GM18858 (cell line): ENCODE results near the gene BAIAP3.
"Not testable (repeated sequence)": the region's sequence is repeated elsewhere in the genome, so short reads cannot be mapped to it uniquely, and the experiment has no call there.

ENCODE experiments used
- ATAC-seq: cut with Tn5 transposase; IDR thresholded peaks from one replicate; pipeline ENCODE4 v1.9.1; 2021; ENCODE audit not compliant: unreplicated experiment

BAIAP3 gene

GRCh38 chr16:1315081-1316032, 18.1 kb upstream of the BAIAP3 start:
- no peak for ATAC-seq

GRCh38 chr16:1316033-1316405, 17.4 kb upstream of the BAIAP3 start:
- ATAC-seq: no peak

GRCh38 chr16:1317479-1318267, 15.8 kb upstream of the BAIAP3 start:
- no peak for ATAC-seq

GRCh38 chr16:1318268-1318545, 15.2 kb upstream of the BAIAP3 start:
- no peak for ATAC-seq

GRCh38 chr16:1319041-1319440, 14.4 kb upstream of the BAIAP3 start:
- no peak for ATAC-seq

- ATAC-seq: no peak
Observed at GRCh38 chr16:1320097-1320496, 13.3 kb upstream of the BAIAP3 start.

- no peak for ATAC-seq
Observed at GRCh38 chr16:1320658-1321240, 12.7 kb upstream of the BAIAP3 start.

GRCh38 chr16:1322407-1322806, 11.0 kb upstream of the BAIAP3 start:
- no peak for ATAC-seq

- ATAC-seq: no peak
Observed at GRCh38 chr16:1323296-1324239, 9.9 kb upstream of the BAIAP3 start.

- no peak for ATAC-seq
Observed at GRCh38 chr16:1324286-1324826, 9.1 kb upstream of the BAIAP3 start.

GRCh38 chr16:1325261-1325660, 8.2 kb upstream of the BAIAP3 start:
- no peak for ATAC-seq

GRCh38 chr16:1325673-1326371, 7.6 kb upstream of the BAIAP3 start:
- ATAC-seq: no peak

GRCh38 chr16:1326391-1326790, 7.1 kb upstream of the BAIAP3 start:
- no peak for ATAC-seq

- ATAC-seq: no peak
Observed at GRCh38 chr16:1326946-1327618, 6.4 kb upstream of the BAIAP3 start.

- ATAC-seq: no peak
Observed at GRCh38 chr16:1327619-1327947, 5.9 kb upstream of the BAIAP3 start.

- not testable (repeated sequence) for ATAC-seq
Observed at GRCh38 chr16:1328136-1328535, 5.3 kb upstream of the BAIAP3 start.

GRCh38 chr16:1328961-1329360, 4.5 kb upstream of the BAIAP3 start:
- ATAC-seq: not testable (repeated sequence)

GRCh38 chr16:1330260-1330914, 3.1 kb upstream of the BAIAP3 start:
- no peak for ATAC-seq
